Activated T-cell treated with anti-CD3 and anti-CD28 coated beads, Interleukin-2, amount 50 U/mL, for 72 hours (primary cell): ENCODE measurements around the gene DOC2B. TPM values are rescaled to one million over a fixed set of nuclear protein-coding genes. Genes with fewer than 3 reads are reported as not detected.
"Not testable (repeated sequence)": the region's sequence is repeated elsewhere in the genome, so short reads cannot be mapped to it uniquely, and the experiment has no call there.

Source experiments
- ATAC-seq, 2 donors: fragments of 150-1000 bp; cut with Tn5 transposase; replicated peaks in 1 of 2; 2 replicates each; pipeline ENCODE4 v1.10.0; 2021; ENCODE audit warnings: moderate library complexity in 2 of 2, mild to moderate bottlenecking in 1 of 2
- DNase-seq, 2 donors: peaks; one replicate each; pipeline ENCODE4 v3.0.0; 2021 to 2022; ENCODE audit warnings: mixed read lengths in 1 of 2
- H3K27ac Mint-ChIP-seq: one replicate; pipeline ENCODE4 v1.8.0; 2022; ENCODE audit warnings: mild to moderate bottlenecking, moderate library complexity, mixed read lengths
- H3K27me3 Mint-ChIP-seq: one replicate; pipeline ENCODE4 v1.8.0; 2022; ENCODE audit warnings: low read depth, mixed read lengths
- H3K36me3 Mint-ChIP-seq, 2 donors: one replicate each; pipeline ENCODE4 v1.8.0; 2022; ENCODE audit warnings: mixed read lengths in 2 of 2, mild to moderate bottlenecking in 1 of 2; ENCODE audit not compliant: insufficient read depth in 2 of 2
- H3K4me1 Mint-ChIP-seq: one replicate; pipeline ENCODE4 v1.8.0; 2022; ENCODE audit warnings: low read depth, mixed read lengths
- H3K4me3 Mint-ChIP-seq, 2 donors: one replicate each; pipeline ENCODE4 v1.8.0; 2022; ENCODE audit warnings: mild to moderate bottlenecking in 2 of 2, mixed read lengths in 2 of 2, moderate library complexity in 2 of 2
- H3K9me3 Mint-ChIP-seq, 2 donors: one replicate each; pipeline ENCODE4 v1.8.0; 2022; ENCODE audit warnings: mixed read lengths in 2 of 2
- total RNA-seq, 2 donors: library from RNA; stranded (reverse); gene quantifications; one replicate each; pipeline ENCODE4 v1.2.3, GENCODE V29; 2022

Gene DOC2B
- total RNA-seq, 2 donors from 2014 or later: 0.12 to 0.25 TPM

DNA sequence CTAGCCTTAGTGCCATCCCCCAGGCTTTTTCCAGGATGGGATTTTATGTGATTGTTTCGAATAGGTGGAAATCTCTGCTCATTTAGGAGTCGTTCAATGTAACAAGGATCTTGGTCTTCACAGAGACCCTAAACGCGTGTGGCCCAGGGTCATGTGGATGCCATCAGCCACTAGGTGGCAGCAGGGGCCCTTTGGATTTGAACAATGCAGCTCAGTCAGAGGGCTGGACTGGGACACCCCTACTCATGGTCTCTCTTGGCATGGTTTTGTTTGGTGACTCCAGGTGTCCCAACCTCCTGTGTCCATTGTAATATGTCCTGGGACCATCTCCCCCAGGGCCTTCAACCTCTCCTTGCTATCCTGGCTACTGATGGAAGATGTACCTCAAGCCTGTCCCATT is 44.9 kb downstream of the DOC2B start:
- H3K4me3 Mint-ChIP-seq, H3K27me3 Mint-ChIP-seq, H3K9me3 Mint-ChIP-seq, H3K36me3 Mint-ChIP-seq, H3K4me1 Mint-ChIP-seq, H3K27ac Mint-ChIP-seq: not testable (repeated sequence)
- DNase-seq (peak; percentile 82 to 83), ATAC-seq (peak; percentile 80 to 83)

DNA sequence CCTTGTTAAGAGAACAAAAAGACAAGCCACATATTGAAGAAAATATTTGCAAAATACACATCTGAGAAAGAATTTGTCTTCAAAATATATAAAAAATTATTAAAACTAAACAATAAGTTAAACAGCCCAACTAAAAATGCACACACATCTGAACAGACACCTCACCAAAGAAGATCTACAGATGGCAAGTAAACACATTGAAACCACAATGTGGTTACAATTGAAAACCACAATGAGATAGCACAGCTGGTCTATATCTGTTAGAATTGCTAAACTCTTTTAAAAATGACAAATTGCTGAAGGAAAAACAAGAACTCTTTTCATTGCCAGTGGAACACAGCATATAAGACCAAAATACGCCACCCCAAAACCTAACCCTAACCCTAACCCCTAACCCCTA is 45.6 kb downstream of the DOC2B start:
- H3K27me3 Mint-ChIP-seq, H3K9me3 Mint-ChIP-seq, DNase-seq, H3K4me3 Mint-ChIP-seq, ATAC-seq, H3K27ac Mint-ChIP-seq, H3K36me3 Mint-ChIP-seq, H3K4me1 Mint-ChIP-seq: not testable (repeated sequence)

DNA sequence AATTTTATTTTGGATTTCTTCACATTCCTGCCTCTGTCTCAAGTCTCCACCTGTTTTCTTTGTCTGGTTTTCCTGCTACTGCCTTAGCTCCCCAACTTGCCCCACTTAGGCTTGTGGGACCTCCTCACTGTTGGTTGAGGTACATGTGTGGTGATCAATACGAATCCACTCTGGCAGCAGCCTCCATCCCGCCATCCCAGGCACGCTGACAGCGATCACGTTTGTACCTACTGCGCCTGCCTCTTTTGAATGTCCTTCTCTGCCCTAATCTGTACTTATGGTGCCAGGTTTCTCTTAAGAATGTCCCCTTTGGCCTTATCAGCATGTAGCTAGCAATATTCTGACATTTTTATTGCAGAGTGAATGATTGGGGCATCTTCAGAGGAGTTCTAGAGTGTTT is 46.4 kb downstream of the DOC2B start:
- H3K4me3 Mint-ChIP-seq, H3K36me3 Mint-ChIP-seq, H3K9me3 Mint-ChIP-seq, H3K4me1 Mint-ChIP-seq, H3K27me3 Mint-ChIP-seq, ATAC-seq, DNase-seq, H3K27ac Mint-ChIP-seq: not testable (repeated sequence)

DNA sequence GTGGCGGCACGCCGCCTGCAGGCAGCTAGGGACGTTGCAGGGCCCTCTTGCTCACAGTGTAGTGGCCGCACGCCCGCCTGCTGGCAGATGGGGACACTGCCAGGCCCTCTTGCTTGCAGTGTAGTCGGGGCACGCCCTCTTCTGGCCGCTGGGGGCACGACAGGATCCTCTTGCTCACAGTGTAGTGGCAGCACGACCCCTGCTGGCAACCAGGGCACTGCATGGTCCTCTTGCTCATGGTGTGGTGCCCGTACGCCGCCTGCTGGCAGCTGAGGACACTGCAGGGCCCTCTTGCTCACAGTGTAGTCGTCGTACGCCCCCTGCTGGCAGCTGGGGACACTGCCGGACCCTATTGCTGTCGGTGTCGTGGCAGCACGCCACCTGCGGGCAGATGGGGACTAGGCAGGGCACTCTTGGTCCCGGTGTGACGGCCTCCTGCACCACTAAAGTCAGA is 47.1 kb downstream of the DOC2B start:
- not testable (repeated sequence) for H3K4me1 Mint-ChIP-seq, H3K27ac Mint-ChIP-seq, H3K4me3 Mint-ChIP-seq, H3K36me3 Mint-ChIP-seq, H3K9me3 Mint-ChIP-seq, H3K27me3 Mint-ChIP-seq
- DNase-seq: peak; percentile 69
- ATAC-seq: peak; percentile 83

DNA sequence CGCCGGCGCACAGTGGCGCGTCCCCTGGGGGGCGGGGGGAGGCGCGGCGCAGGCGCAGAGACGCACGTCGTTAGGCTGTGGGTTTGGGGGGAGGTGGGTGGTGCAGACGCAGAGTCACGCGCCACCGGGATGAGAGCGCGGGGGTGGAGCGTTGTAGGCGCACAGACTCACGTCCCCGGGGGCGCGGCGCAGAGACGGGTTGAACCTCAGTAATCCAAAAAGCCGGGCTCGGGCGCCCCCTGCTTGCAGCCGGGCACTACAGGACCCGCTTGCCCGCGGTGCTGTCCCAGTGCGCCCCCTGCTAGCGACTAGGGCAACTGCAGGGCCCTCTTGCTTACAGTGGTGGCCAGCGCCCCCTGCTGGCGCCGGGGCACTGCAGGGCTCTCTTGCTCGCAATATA is 47.5 kb downstream of the DOC2B start:
- not testable (repeated sequence) for DNase-seq, H3K9me3 Mint-ChIP-seq, H3K4me3 Mint-ChIP-seq, H3K27me3 Mint-ChIP-seq, H3K27ac Mint-ChIP-seq, H3K36me3 Mint-ChIP-seq, H3K4me1 Mint-ChIP-seq, ATAC-seq

DNA sequence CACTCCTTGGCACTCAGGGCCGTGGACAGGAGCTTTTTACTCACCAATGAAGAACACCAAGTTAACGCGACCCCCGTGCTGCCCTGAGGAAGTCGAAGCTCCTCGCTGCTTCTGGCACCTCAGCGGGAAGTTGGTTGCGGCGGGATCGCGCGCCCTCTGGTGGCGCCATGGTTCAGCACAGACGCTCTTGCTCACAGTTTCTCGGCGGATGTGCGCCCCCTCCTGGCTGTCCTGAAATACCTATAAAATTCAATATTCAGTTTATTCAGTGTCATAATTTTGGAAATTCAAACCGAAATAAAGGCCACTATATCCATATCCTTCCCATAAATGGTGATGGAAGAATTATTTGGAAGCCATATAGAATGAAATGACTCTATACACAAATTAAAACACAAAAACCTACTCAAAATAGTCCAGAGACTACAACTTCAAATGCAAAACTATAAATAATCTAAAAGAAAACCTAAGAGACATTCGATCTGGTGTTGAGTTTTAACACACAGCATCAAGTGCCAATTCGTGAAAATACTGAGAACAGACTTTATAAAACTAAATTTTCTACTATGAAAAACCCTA is 63.0 kb downstream of the DOC2B start:
- DNase-seq: peak; percentile 69 to 76
- not testable (repeated sequence) for H3K27ac Mint-ChIP-seq, H3K36me3 Mint-ChIP-seq, H3K4me1 Mint-ChIP-seq, ATAC-seq, H3K9me3 Mint-ChIP-seq, H3K4me3 Mint-ChIP-seq, H3K27me3 Mint-ChIP-seq

GRCh38 chr17:113111-113510 is 68.3 kb downstream of the DOC2B start:
- H3K27ac Mint-ChIP-seq, H3K36me3 Mint-ChIP-seq, H3K9me3 Mint-ChIP-seq, H3K4me3 Mint-ChIP-seq, DNase-seq, H3K27me3 Mint-ChIP-seq, ATAC-seq, H3K4me1 Mint-ChIP-seq: not testable (repeated sequence)

Other genes with a start within 250 kb of the DOC2B start
- not detected for gene SCGB1C2, start 44.1 kb downstream of the DOC2B start, total RNA-seq
- 1 to 10 TPM; 3.5 to 7.2 TPM for gene RPH3AL, start 171.2 kb upstream of the DOC2B start, total RNA-seq